Myocyte (in vitro differentiated cells): ENCODE data around the gene ITPK1. TPM values are rescaled to one million over a fixed set of nuclear protein-coding genes. Genes with fewer than 3 reads are reported as not detected.

Experiments
- DNase-seq: peaks from one replicate; pipeline ENCODE4 v3.0.0-alpha.2; 2012; ENCODE audit warnings: low read depth
- total RNA-seq: library from RNA; depleted of rRNA; stranded (reverse); fragments of >200 nt; gene quantifications from 2 replicates; pipeline ENCODE4 v1.2.3, GENCODE V29; 2014

The ITPK1 gene
- total RNA-seq, 1 donor from 2014 or later: 19.1 TPM

DNA sequence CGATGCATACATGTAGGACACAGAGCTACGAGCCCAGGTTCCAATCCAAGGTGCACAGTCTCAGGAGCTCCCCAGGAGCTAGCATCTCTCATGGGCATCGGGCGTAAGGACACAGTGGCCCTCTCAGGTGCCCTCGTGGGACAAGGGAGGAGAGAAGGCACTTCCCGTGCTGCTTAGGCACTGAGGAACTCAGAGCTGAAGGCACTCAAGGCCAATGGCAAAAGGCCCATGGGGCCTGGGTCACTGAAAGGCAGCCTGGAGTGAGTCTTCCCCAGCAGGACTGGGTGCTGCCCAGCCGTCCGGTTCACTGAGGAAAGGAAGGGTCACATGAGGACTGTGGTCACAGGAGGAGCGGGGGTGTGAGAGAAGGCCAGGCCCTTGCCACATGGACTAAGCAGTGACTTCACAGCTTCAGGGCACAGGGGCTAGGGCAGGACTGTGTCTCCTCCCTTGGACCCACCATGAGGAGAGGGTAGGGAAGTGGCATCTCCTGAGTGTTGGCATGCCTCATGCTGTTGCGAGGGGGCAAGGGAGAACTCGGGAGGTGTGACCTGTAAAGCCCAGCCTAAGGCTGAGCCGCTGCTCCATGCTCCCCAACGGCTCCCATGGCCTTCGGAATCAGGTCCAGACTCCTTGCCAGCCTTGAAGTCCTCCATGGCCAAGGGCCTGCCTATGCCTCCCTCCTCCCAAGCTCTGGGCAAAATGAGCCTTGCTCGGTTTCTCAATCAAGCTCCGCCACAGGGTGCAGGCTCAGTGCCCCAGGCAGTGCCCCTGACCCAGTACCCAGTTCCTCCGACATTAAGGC, 141.0 kb downstream of the ITPK1 start:
- DNase-seq: no peak

DNA sequence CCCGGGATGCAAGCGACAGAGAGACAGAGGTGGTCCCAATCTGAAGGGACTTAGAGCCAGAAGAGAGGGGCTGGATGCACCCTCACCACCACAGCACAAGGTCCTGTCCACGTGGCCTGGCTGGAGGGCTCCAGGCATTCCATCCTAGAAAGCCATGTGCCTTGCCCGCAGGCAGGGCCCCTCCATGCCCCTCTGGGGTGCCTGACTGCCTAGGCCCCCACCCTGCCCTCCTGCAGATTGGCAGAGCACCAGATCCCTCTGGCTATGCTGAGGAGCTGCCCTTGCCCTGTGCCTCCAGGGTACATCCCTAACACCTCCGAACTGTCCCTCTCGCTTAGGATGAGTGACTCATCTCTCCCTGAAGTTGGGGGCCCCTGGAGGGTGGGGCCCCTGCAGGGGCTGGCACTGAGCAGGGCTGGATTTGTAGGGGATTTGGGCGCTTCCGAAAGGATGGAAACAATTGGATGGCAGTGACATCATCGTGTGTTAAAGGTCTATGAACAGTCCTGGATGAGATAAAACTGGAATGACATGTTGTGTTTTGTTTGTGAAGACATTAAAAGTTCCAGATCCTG, 141.8 kb downstream of the ITPK1 start:
- no peak for DNase-seq

DNA sequence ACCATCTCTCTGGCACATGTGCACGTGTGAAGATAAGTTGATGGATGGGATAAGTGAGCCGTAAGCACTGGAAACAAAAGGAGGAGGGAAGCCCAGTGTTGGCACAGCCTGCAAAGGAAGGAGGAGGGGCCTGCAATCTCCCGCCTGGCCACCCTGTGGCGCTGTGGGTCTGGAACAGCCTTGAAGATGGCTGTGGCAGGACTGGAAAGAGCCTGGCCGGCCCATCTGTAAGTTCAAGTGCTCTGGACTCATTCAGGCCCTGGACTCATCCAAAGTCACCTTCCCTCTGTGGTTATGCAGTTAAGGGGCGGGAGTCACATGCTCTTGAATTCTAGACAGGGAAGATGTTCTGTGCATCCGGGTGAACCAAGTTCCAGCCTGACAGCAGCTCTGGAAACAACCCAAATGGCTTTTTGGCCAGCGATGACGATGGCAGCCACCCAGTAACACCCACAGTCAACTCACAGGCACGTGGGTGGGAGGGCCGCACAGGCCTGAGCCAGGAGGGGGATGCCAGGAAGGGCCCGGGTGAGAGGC, 142.4 kb downstream of the ITPK1 start:
- no peak for DNase-seq

DNA sequence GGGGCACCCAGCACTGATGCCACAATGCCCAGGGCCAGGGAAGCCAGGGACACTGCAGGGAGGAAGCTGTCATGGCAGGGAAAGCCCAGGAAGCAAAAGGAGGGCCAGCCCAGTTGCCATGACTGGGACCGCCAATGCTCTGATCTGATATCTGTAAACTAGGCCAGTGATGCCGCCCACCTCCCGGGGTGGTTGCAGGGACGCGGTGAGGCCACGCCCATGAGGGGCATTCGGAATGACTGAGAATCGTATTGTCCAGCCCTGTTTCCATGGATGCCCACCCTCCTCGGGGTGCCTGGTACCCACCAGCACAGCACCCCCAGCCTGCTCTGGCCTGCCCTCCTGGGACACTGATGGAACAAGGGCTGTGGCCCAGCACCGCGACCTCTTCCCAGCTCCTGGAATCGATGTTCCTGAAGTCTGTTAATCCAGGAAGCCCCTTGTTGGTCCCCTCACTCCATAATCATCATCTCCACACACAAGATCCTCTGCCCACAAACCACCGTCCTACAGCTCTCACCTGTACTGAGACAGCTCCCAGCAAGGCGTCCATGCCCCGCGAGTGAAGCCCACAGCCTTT, 144.0 kb downstream of the ITPK1 start:
- DNase-seq: no peak

DNA sequence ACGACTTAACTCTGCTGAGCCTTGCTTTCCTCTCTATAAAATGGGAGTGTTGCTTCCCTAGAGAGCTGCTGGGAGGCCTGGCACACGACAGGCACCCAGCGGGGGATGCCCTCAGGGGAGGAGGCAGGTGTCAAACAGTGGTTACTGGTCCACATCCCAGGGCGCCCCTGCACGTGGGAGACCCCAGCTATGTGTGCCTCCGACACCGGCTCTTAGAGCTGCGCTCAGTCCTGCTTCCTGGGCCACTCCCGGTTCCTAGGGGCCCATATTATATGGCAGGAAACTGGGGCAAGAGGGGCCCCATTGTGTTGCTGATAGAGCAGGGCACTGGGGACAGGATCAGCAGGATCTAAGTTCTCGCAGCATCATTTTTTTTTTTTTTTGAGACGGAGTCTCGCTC, 145.5 kb downstream of the ITPK1 start:
- DNase-seq: no peak

DNA sequence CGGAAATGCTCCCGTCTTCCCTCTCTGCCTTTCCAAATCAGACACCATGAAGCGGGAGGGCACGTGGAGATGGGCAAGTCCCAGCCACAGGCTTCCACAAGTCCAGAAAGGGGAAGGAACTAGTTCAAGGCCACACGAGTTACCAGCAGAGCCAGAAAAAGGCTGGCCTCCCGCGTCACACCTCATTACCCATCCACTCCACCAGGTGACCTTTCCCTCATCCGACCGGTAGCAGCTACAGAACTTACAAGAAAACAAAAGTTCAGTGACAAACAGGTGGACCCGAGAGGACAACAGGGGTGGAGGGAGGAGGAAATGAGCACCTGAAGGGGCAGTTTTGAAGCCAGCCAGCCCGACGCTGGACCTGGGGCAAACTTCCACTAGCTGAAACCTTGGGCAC, 145.9 kb downstream of the ITPK1 start:
- DNase-seq: no peak

DNA sequence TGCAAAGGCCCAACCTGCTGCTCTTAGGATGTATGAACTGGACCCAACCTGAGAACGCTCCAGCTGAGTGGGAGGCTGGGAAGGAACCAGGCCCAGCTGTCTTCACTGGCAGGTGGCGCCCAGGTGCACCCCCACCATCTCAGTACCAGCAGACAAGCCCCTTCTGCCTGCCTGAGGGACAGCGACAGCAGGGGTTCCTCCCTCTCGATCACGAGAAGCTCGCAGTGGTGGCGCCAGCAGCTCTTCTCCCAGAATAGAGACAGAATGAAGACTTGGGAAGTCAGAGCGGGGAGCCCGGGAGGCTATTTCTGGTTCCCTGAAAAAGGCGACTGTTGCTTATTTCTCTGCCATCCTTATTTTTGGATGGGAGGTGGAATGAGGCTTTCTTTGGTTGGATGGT, 146.3 kb downstream of the ITPK1 start:
- DNase-seq: no peak

DNA sequence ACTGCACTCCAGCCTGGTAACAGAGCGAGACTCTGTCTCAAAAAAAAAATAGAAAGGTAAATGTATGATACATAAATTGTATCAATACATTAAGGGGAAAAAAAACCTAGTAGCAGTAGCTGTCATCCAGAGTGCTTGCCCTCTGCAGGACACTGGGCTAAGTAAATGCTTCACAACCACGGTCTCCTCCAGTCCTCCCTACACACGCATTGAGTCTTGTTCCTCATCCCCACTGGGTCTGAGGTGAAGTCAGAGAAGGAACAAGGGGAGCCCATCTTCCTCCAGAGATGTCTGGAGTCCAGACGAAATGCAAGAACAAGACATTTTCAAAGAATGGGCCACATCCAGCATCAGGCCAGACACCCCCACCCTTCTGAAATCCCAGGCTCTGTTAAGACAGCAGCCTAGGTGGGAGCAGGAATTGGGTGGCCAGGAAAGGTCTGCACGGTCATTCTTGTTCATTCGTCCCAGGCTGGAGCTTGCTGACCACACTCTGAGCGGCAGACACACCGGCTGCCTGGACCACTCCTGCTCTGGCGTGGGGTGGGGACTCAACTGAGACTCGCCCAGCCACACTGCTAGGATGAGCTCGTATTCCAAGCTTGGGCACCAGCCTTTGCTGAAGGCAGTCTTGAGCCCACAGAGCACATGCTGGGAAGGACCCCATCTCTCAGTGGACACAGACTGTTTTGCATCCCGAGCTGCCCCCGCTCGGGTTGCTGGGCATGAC, 147.3 kb downstream of the ITPK1 start:
- DNase-seq: no peak

DNA sequence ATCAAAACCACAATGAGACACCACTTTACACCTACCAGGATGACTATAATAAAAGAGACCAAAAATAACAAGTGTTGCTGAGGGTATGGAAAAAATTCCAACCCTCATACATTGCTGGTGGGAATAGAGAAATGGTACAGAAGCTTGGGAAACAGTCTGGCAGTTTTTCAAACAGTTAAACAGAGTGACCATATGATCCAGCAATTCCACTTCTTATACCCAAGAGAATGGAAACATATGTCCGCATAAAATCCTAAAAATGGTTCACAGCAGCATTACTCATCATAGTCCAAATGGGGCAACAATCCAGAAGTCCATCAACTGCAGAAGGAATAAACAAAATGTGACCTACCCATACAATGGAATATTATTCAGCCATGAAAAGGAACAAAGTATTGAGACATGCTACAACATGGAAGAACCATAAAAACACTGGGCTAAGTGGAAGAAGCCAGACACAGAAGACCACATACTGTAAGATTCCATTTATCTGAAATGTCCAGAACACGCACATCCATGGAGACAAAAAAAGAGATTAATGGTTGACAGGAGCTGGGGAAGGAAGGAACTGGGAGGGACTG, 148.3 kb downstream of the ITPK1 start:
- no peak for DNase-seq

DNA sequence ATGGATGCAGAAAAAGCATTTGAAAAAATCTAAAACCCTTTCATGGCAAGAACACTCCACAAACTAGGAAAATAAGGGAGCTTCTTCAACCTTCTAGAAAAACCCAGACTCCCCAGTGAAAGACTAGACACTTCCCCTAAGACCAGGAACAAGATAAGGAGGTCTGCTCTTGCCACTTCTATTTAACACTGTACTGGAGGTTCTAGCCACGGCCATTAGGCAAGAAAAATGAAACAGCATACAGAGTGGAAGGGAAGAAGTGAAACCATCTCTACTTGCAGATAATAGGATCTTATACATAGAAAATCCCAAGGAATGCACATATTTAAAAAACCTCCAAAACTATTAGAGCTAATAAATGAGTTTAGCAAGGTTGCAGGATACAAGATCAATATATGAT, 150.4 kb downstream of the ITPK1 start:
- DNase-seq: no peak

DNA sequence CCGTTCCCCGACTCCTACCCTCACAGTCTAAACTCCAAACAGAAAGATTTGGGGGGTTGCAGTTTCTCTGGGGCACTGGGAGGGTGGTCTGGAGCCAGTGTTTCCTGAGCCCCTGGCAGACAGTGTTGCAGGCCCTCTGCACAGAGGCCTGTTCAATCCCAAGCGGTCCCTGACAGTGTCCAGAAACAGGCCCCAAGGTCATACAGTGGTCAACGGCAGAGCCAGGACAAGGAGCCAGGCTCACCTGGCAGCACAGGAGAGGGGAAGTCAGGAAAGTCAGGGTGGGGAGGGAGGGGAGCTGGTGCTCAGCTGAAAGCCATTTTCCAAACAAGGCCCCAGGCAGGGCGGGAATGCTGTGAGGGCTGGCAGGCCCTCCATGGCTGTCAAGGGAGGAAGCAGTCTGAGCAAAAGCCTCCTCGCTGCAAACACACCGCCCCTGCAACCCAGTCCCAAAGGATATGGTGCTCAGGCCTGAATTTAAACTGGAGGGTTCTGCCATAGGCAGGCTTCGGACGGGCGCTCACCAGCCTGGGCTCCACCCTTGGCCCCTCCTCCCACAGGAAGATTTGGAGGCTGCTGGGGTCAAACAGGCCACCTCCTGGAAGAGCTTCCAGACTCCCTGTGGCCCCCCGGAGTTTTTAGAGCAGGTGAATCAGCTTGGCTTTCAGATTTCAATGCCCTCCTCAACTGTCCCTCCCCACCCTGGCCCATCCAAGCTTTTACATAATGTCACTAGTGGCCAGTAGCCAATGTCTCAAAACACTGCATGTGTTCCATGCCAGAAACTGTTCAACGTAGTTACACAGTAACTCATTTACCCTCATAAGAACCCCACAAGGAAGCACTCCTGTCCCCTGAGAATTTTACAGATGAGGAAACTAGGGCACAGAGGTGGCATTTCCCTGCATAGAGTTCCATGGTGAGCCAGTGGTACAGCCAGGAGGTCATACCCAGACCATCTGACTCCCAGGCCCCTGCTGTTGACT, 151.3 kb downstream of the ITPK1 start:
- no peak for DNase-seq

DNA sequence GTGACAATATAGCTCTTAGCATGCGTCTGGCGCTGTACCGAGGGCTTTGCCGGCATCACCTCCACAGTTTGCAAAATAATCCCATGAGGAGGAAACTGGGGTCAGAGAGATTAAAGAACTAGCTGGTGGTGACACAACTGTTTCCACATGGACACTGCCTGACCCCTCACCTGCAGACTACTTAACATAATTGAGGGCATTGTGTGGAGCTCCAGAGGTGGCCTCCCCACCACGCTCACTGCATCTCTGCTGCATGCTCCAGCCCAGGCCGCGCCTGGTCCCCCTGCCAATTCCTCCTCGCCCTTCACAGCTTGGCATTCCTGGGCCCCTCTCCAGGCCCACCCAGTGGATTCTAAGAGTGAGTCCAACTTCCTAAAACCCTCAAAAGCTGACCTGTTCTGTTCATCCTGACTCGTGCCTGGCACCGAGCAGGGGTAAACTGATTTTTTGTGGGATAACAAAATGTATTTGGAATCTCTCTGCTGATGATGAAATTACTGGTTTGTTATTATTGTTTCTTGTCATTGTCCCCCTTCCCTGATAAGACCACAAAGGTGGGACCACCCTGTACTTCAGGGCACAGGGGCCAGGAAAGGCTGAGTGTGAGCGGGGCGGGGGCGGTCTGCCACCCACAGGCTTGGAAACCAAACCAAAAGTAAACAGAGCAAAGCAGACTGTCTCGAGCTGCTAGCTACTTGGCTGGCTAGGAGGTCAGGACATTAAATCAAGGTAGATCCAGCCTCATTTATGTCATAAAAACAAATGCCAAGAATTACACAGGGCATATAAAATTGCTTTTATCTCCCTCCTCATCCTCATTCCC, 152.2 kb downstream of the ITPK1 start:
- DNase-seq: no peak

DNA sequence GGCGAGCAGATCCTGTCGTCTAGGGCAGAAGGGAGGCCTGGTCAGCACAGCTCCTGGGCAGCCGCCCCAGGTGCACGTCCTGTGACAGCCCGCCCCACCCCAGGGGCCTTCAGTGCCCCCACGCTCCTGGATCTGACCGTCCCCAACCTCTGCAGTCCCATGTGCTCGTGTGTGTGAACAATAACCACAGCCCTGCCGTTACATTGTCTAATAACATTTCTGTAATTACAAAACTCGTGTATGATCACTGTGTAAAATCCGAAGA, 153.0 kb downstream of the ITPK1 start:
- no peak for DNase-seq

DNA sequence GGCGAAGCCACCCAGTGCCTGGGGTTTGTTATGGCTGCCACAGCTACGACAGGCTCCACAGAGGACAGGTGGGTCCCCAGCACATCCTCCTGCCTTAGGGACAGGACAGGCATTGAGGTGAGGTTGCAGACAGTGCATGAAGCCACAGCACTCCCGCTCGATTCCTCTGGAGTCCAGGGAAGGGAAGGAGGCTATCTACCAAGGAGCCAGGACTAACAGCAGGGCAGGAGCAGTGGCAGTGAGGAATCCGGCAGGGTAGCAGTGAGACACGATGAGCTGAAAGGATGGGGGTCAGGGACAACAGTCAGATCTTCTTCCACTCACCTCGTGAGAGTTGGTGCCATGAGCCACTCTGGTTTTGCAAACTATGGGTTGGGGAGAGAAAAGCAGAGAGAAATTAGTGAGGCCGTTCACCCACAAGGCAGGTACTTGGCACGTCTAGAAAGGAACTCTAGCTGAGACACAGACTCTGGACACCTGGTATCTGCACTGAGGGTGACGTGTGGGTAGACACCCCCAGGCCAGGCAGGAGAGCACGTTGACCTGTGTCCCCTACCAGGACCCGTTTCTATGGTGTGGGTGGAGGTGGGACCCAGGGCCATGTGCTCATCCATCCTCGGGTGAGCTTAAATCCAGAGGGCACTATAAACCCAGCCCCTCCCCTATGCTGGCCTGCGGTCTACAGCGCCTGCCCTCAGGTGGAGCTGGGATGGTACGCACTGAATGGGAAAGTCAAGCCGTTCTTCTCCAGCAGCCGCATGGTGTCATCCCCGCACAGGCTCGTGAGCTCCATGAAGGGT, 153.5 kb downstream of the ITPK1 start:
- no peak for DNase-seq

DNA sequence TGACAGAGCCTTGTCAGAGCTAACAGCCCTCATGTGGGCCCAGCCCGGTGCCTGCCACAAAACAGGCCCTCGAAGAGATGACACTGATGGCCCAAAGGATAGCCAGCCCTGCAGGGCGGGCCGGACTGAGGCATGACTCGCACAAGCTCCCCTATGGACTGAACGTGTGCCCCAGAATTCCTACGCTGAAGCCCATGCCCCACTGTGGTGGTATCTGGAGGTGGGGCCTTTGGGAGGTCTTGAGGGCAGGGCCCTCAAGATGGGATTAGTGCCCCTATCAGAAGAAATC, 154.2 kb downstream of the ITPK1 start:
- DNase-seq: no peak

DNA sequence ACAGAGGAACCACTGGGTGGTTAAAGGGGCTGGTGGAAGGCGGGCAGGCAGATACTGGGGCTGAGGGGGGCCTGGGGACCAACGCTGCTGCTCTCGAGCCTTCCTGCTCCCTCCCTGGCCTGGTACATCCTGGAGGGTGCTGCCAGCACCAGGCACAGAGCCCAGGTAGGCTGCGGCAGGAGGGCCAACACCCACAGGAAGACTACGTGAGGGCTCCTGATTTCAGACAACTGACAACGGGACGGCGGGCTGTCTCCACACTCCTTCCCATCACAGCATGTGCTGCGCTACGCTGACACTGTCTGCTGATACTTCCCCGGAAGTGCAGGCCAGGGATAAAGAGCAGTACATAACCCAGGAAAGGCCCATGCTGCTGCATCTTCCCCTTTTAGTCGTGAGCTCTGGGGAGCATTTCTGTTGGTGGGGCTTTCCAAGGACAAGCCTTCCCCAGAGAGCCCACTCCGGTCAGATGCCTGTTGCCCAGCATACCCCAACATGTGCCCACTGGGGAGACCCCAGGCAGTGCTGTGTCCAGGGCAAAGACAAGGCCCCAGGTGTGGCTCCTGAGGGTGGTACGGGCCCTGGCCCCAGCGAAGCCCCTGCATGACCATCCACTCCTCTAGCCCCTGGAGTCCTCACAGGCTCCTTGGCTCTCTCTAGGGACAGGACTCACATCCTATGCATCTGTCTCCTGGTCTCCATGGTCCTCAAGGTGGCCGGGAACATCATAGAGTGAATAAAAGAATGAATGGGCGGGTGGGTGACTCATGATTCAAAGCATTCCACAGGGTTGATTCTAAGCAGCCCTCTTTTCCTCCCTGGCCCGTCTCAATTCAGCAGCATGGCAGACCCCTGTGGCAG, 154.8 kb downstream of the ITPK1 start:
- DNase-seq: no peak

DNA sequence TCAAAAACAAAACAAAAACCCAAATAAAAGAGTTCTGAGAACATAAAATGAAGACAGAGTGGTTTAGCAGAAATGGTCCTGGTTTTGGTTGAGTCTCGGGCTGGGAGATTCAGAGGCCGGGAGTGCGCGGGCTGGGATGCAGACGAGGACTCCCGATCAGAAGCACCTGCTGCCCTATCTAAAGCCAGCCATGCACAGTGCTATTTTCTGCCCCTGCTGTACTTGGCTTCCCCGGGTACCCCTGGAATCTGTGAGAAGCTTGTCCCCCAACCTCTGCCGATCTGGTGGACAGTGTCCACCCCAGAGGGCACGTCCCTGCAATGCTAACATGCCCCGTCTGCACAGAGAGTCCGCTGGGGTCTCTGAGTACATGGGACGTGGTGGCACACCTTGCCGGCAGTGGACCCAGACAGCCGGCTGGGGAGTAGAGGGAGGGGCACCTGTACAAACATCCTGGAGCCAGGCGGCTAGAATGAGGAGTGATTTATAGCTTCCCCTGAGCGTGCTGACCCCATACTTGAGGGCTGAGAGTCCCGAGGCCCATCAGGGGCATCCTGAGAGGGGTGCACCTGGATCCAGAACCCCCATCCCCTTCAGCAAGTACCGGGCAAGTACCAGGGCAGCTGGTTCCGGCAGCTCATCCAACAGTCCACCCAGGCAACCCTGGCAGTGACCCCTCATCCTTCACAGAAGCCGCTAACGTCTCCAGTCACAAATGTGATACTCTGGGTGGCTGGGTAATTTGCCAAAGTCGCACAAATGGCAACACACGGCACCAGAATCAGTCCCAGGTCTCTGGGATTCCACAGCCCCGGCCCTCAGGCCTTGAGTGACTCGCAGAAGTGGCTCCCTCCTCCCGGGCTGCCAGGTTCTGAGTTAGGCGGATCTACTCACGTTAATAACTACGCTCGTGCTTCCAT, 155.7 kb downstream of the ITPK1 start:
- DNase-seq: no peak
